ENCODE results near the gene CDKN1C. TPM values are rescaled to one million over a fixed set of nuclear protein-coding genes. Genes with fewer than 3 reads are reported as not detected.

Gene CDKN1C
- total RNA-seq, 1 experiment from 2014 or later, result 5.1 TPM

- DNase-seq (ENCODE audit: low read depth), result no peak
Observed at GRCh38 chr11:2870460-2870859, 15.1 kb downstream of the CDKN1C start.

GRCh38 chr11:2869561-2870427 lies 15.8 kb downstream of the CDKN1C start:
- no peak for DNase-seq (ENCODE audit: low read depth)

GRCh38 chr11:2869134-2869526 lies 16.4 kb downstream of the CDKN1C start:
- no peak for DNase-seq (ENCODE audit: low read depth)

- DNase-seq (ENCODE audit: low read depth), result no peak
Observed at GRCh38 chr11:2868506-2869133, 17.0 kb downstream of the CDKN1C start.

GRCh38 chr11:2867722-2868505 lies 17.7 kb downstream of the CDKN1C start:
- DNase-seq (ENCODE audit: low read depth), result no peak

- no peak for DNase-seq (ENCODE audit: low read depth)
Observed at GRCh38 chr11:2867142-2867541, 18.4 kb downstream of the CDKN1C start.

- DNase-seq (ENCODE audit: low read depth), result no peak
Observed at GRCh38 chr11:2865922-2866577, 19.5 kb downstream of the CDKN1C start.

- DNase-seq (ENCODE audit: low read depth), result no peak
Observed at GRCh38 chr11:2864901-2865300, 20.7 kb downstream of the CDKN1C start.

GRCh38 chr11:2863276-2863618 lies 22.3 kb downstream of the CDKN1C start:
- peak; percentile 38 for DNase-seq (ENCODE audit: low read depth)

- no peak for DNase-seq (ENCODE audit: low read depth)
Observed at GRCh38 chr11:2862395-2863275, 22.9 kb downstream of the CDKN1C start.

- peak; percentile 77 for DNase-seq (ENCODE audit: low read depth)
Observed at GRCh38 chr11:2860636-2861035, 24.9 kb downstream of the CDKN1C start.

- no peak for DNase-seq (ENCODE audit: low read depth)
Observed at GRCh38 chr11:2859699-2860037, 25.9 kb downstream of the CDKN1C start.

GRCh38 chr11:2858995-2859698 lies 26.4 kb downstream of the CDKN1C start:
- no peak for DNase-seq (ENCODE audit: low read depth)

- no peak for DNase-seq (ENCODE audit: low read depth)
Observed at GRCh38 chr11:2857918-2858317, 27.7 kb downstream of the CDKN1C start.

- DNase-seq (ENCODE audit: low read depth), result no peak
Observed at GRCh38 chr11:2857276-2857675, 28.3 kb downstream of the CDKN1C start.

- DNase-seq (ENCODE audit: low read depth), result no peak
Observed at GRCh38 chr11:2855162-2855561, 30.4 kb downstream of the CDKN1C start.

GRCh38 chr11:2853997-2854560 lies 31.5 kb downstream of the CDKN1C start:
- DNase-seq (ENCODE audit: low read depth), result no peak

GRCh38 chr11:2853401-2853800 lies 32.2 kb downstream of the CDKN1C start:
- DNase-seq (ENCODE audit: low read depth), result no peak

GRCh38 chr11:2849994-2850770 lies 35.4 kb downstream of the CDKN1C start:
- DNase-seq (ENCODE audit: low read depth), result no peak

Data from Daoy (cell line).